ENCODE data around the gene TMEM178B. TPM values are rescaled to one million over a fixed set of nuclear protein-coding genes. Genes with fewer than 3 reads are reported as not detected.

Gene TMEM178B
- polyA plus RNA-seq, 2 of the 4 experiments (the other 2 are of a cell fraction) = 0.88 to 0.93 TPM

GRCh38 chr7:141462958-141463357 is 389.1 kb downstream of the TMEM178B start (continued):
- TF ChIP-seq ATOH8 (CRISPR knock-in tag; IDR thresholded peaks at IDR 0.05; ENCODE audit: low read depth) (no peak), USF2 (IDR thresholded peaks at IDR 0.05) (no peak)

- Histone ChIP-seq H3K4me3 (no peak overlapping the region), H3K4me1 (no peaks in the 10 kb centered on the region), H3K27ac (no peak overlapping the region), H3K9me3 (0 out of 3 replicates have a peak, but pooled peaks cover 4% of the 10 kb centered on the region), H3K4me2 (no peak overlapping the region)
- FAIRE-seq = no peak
- WGBS (ENCODE audit: missing lambda C conversion rate) = 39% methylated on average over 8 of the region's 8 CpGs
- TF ChIP-seq HOXB5 (CRISPR knock-in tag; IDR thresholded peaks at IDR 0.05) (no peak), HDAC2 (IDR thresholded peaks at IDR 0.05) (no peak), REST (IDR thresholded peaks at IDR 0.05) (no peak), FOSL2 (IDR thresholded peaks at IDR 0.05) (no peak), FOSL2 (CRISPR knock-in tag; IDR thresholded peaks at IDR 0.05) (no peak), NPAS2 (CRISPR knock-in tag; IDR thresholded peaks at IDR 0.05; ENCODE audit: borderline replicate concordance) (no peak), SREBF2 (IDR thresholded peaks at IDR 0.05) (no peak), ZFP36 (IDR thresholded peaks at IDR 0.05; ENCODE audit: borderline replicate concordance, partially characterized antibody) (no peak), NR3C1 (IDR thresholded peaks at IDR 0.05) (no peak), EHMT2 (IDR thresholded peaks at IDR 0.05; ENCODE audit: low read depth) (no peak), ELK1 (IDR thresholded peaks at IDR 0.05; ENCODE audit: low read depth, low read length) (no peak), HEYL (CRISPR knock-in tag; IDR thresholded peaks at IDR 0.05) (no peak), MYC (IDR thresholded peaks at IDR 0.05; ENCODE audit: borderline replicate concordance, low read length) (no peak), ATOH8 (CRISPR knock-in tag; IDR thresholded peaks at IDR 0.05; ENCODE audit: low read depth) (no peak), BHLHE40 (IDR thresholded peaks at IDR 0.05; ENCODE audit: low read depth, low read length) (no peak), ZNF302 (CRISPR knock-in tag; IDR thresholded peaks at IDR 0.05) (no peak), HMGXB4 (CRISPR knock-in tag; IDR thresholded peaks at IDR 0.05; ENCODE audit: borderline replicate concordance) (no peak), MAZ (IDR thresholded peaks at IDR 0.05; ENCODE audit: borderline replicate concordance, low read depth, low read length) (no peak), FOXS1 (CRISPR knock-in tag; IDR thresholded peaks at IDR 0.05) (no peak), FOSB (CRISPR knock-in tag; IDR thresholded peaks at IDR 0.05) (no peak), USF2 (IDR thresholded peaks at IDR 0.05) (no peak)
- ChIA-PET CTCF (interaction anchor here (1.8 kb wide), 1 partner anchor 10 kb away, joined by 4 read pairs; no protein-coding TSS in a partner anchor), POLR2A (no interaction called here)
- ATAC-seq = no peak
- no peak for DNase-seq (ENCODE audit: low read depth in 1 of 2, low spot score in 1 of 2)
These were observed 390.1 kb downstream of the TMEM178B start for GRCh38 chr7:141463986-141464385.

Data from A549 (cell line).